Tibial nerve (tissue), 4 donors: ENCODE results near the gene OCA2. TPM values are rescaled to one million over a fixed set of nuclear protein-coding genes. Genes with fewer than 3 reads are reported as not detected.

ENCODE experiments used
- DNase-seq, 2 donors: peaks; one replicate each; pipeline ENCODE4 v3.0.0-alpha.2; 2019; ENCODE audit warnings: low spot score in 2 of 2
- H3K27ac ChIP-seq, 4 donors: fragments of 200-600 bp; sonication (generic) in 3 of 4; one replicate each; pipeline ENCODE4 v1.5.1; 2017 to 2019; ENCODE audit warnings: mild to moderate bottlenecking in 1 of 4
- H3K27me3 ChIP-seq, 2 donors: fragments of 200-600 bp; sonication (generic) in 1 of 2; one replicate each; pipeline versions ENCODE4 v1.5.1 to v1.6.0; 2017 to 2019
- H3K36me3 ChIP-seq, 3 donors: fragments of 200-600 bp; sonication (generic); one replicate each; pipeline ENCODE4 v1.5.1; 2018 to 2019
- H3K4me1 ChIP-seq, 4 donors: fragments of 200-600 bp; sonication (generic) in 3 of 4; one replicate each; pipeline ENCODE4 v1.5.1; 2017 to 2019
- H3K4me3 ChIP-seq, 4 donors: fragments of 200-600 bp; sonication (generic) in 3 of 4; one replicate each; pipeline ENCODE4 v1.5.1; 2017 to 2019; ENCODE audit warnings: mild to moderate bottlenecking in 1 of 4, moderate library complexity in 1 of 4
- H3K9me3 ChIP-seq, 4 donors: fragments of 200-600 bp; sonication (generic) in 3 of 4; one replicate each; pipeline ENCODE4 v1.5.1; 2017 to 2019
- CTCF ChIP-seq, 5 experiments: fragments of 200-600 bp in 3 of 5; fragments of 450-650 bp in 2 of 5; sonication (generic) in 3 of 5; IDR thresholded peaks; one replicate each; pipeline ENCODE4 v1.5.1; 2016 to 2019; ENCODE audit warnings: antibody characterized with exemption in 5 of 5, mild to moderate bottlenecking in 3 of 5, moderate library complexity in 2 of 5
- EP300 ChIP-seq, 2 donors: sonication (generic); formaldehyde crosslinking; IDR thresholded peaks; one replicate each; pipeline ENCODE4 v1.6.1; 2017; ENCODE audit warnings: antibody characterized with exemption in 2 of 2, mild to moderate bottlenecking in 1 of 2
- POLR2A ChIP-seq, 2 donors: fragments of 450-650 bp; IDR thresholded peaks; one replicate each; pipeline ENCODE4 v1.6.1; 2017; ENCODE audit warnings: antibody characterized with exemption in 2 of 2, mild to moderate bottlenecking in 2 of 2, moderate library complexity in 2 of 2
- WGBS, 2 donors: methylation state at CpG; one replicate each; pipeline ENCODE4 v1.1.5; 2018; 5-methylcytosine and 5-hydroxymethylcytosine counted together
- total RNA-seq, 4 donors: library from RNA; depleted of rRNA; stranded (reverse); fragments of >200 nt; gene quantifications; one replicate each; pipeline ENCODE4 v1.1.0, GENCODE V29; 2016

Gene OCA2
- total RNA-seq, 4 donors from 2014 or later: 2.7 to 19.7 (median 6.5) TPM; not detected in 1

- WGBS, 2 donors: 45 to 47% methylated on average over 5 of the region's 5 CpGs
- Histone ChIP-seq H3K27ac (no peak overlapping the region), H3K9me3 (no peaks in the 10 kb centered on the region), H3K27me3 (no peaks in the 10 kb centered on the region), H3K4me1 (no peaks in the 10 kb centered on the region), H3K4me3 (no peak overlapping the region), H3K36me3 (no peaks in the 10 kb centered on the region)
- no peak for TF ChIP-seq CTCF (IDR thresholded peaks at IDR 0.05)
- TF ChIP-seq POLR2A (IDR thresholded peaks at IDR 0.05): no peak
- TF ChIP-seq EP300 (IDR thresholded peaks at IDR 0.05): no peak
- DNase-seq: no peak
Measured at GRCh38 chr15:28051955-28052633, 47.0 kb downstream of the OCA2 start.

- no peak overlapping the region for H3K4me3 ChIP-seq
- H3K27me3 ChIP-seq: no peaks in the 10 kb centered on the region
- DNase-seq: no peak
- H3K4me1 ChIP-seq: no peaks in the 10 kb centered on the region
- H3K27ac ChIP-seq: no peak overlapping the region
- WGBS, 2 donors: 77 to 86% methylated on average over 3 of the region's 3 CpGs
- H3K9me3 ChIP-seq: no peaks in the 10 kb centered on the region
- H3K36me3 ChIP-seq: no peaks in the 10 kb centered on the region
- TF ChIP-seq CTCF (IDR thresholded peaks at IDR 0.05) (no peak), POLR2A (IDR thresholded peaks at IDR 0.05) (no peak), EP300 (IDR thresholded peaks at IDR 0.05) (no peak)
Measured at GRCh38 chr15:28049581-28049980, 49.5 kb downstream of the OCA2 start.

GRCh38 chr15:28047277-28047676, 51.8 kb downstream of the OCA2 start:
- WGBS, 2 donors: 71 to 75% methylated on average over 3 of the region's 3 CpGs
- no peak overlapping the region for H3K4me3 ChIP-seq
- H3K27me3 ChIP-seq: no peaks in the 10 kb centered on the region
- no peaks in the 10 kb centered on the region for H3K36me3 ChIP-seq
- H3K9me3 ChIP-seq: no peaks in the 10 kb centered on the region
- TF ChIP-seq EP300 (IDR thresholded peaks at IDR 0.05) (no peak), POLR2A (IDR thresholded peaks at IDR 0.05) (no peak), CTCF (IDR thresholded peaks at IDR 0.05) (no peak)
- no peak overlapping the region for H3K27ac ChIP-seq
- H3K4me1 ChIP-seq: no peaks in the 10 kb centered on the region
- no peak for DNase-seq

- H3K27me3 ChIP-seq: no peaks in the 10 kb centered on the region
- no peaks in the 10 kb centered on the region for H3K9me3 ChIP-seq
- 70 to 71% methylated on average over 5 of the region's 5 CpGs for WGBS, 2 donors
- no peak for DNase-seq
- no peak overlapping the region for H3K4me3 ChIP-seq
- no peak overlapping the region for H3K27ac ChIP-seq
- TF ChIP-seq POLR2A (IDR thresholded peaks at IDR 0.05): no peak
- TF ChIP-seq EP300 (IDR thresholded peaks at IDR 0.05): no peak
- no peak for TF ChIP-seq CTCF (IDR thresholded peaks at IDR 0.05)
- no peaks in the 10 kb centered on the region for H3K4me1 ChIP-seq
- no peaks in the 10 kb centered on the region for H3K36me3 ChIP-seq
Measured at GRCh38 chr15:28044121-28044672, 54.9 kb downstream of the OCA2 start.

GRCh38 chr15:28043691-28044091, 55.4 kb downstream of the OCA2 start:
- Histone ChIP-seq H3K4me1 (no peaks in the 10 kb centered on the region), H3K4me3 (no peak overlapping the region), H3K36me3 (no peaks in the 10 kb centered on the region), H3K9me3 (no peaks in the 10 kb centered on the region), H3K27ac (no peak overlapping the region), H3K27me3 (no peaks in the 10 kb centered on the region)
- TF ChIP-seq CTCF (IDR thresholded peaks at IDR 0.05): no peak
- no peak for TF ChIP-seq EP300 (IDR thresholded peaks at IDR 0.05)
- no peak for TF ChIP-seq POLR2A (IDR thresholded peaks at IDR 0.05)
- no peak for DNase-seq
